K562 (cell line): ENCODE data around the gene SMIM12. TPM values are rescaled to one million over a fixed set of nuclear protein-coding genes. Genes with fewer than 3 reads are reported as not detected.

Experiments used
- CBFA2T2 ChIP-seq: fragments of 450-650 bp; conservative IDR thresholded peaks from 2 replicates; pipeline ENCODE4 v1.6.1; 2017; ENCODE audit warnings: mild to moderate bottlenecking
- CHD7 ChIP-seq: fragments of 200-600 bp; sonication (generic); IDR thresholded peaks from one replicate; pipeline ENCODE4 v1.6.1; 2012; ENCODE audit warnings: mild to moderate bottlenecking, low read depth, low read length, inconsistent platforms
- CTCFL ChIP-seq: IDR thresholded peaks from 2 replicates; pipeline ENCODE4 v1.6.1; 2011; ENCODE audit warnings: borderline replicate concordance, low read depth, mild to moderate bottlenecking, moderate library complexity, low read length; ENCODE audit not compliant: insufficient read depth, poor library complexity, severe bottlenecking
- HMGN3 ChIP-seq: IDR thresholded peaks from 2 replicates; pipeline ENCODE4 v1.6.1; 2011; ENCODE audit warnings: borderline replicate concordance, low read depth, mild to moderate bottlenecking, mixed read lengths, low read length; ENCODE audit not compliant: insufficient read length; ENCODE audit errors: extremely low read depth
- PURB ChIP-seq: sonication (generic); formaldehyde crosslinking; IDR thresholded peaks from 2 replicates; pipeline ENCODE4 v1.9.0; 2021; ENCODE audit warnings: low read depth, mild to moderate bottlenecking, missing genetic modification reagents
- RERE ChIP-seq: sonication (generic); formaldehyde crosslinking; IDR thresholded peaks from 2 replicates; pipeline ENCODE4 v1.8.0; 2023; ENCODE audit warnings: missing genetic modification reagents, mild to moderate bottlenecking, borderline replicate concordance
- SIN3B ChIP-seq: fragments of 450-650 bp; IDR thresholded peaks from 2 replicates; pipeline ENCODE4 v1.6.1; 2017; ENCODE audit warnings: low read depth, mild to moderate bottlenecking, moderate library complexity
- polyA plus RNA-seq, 8 experiments: library from polyadenylated mRNA; depleted of rRNA in 4 of 8; stranded (reverse) in 5 of 8; unstranded in 3 of 8; fragments of >200 nt; fragmentation: Nextera tagmentation in 2 of 8; fragmentation: Illumina TruSeq in 1 of 8; extraction: Ambion mirVana in 2 of 8; extraction: Trizol in 1 of 8; gene quantifications; 2 replicates each; pipeline versions ENCODE4 v1.2.1 to v1.2.3, GENCODE V29; 2011 to 2014; ENCODE audit warnings: inconsistent platforms in 1 of 8, missing spikeins in 1 of 8
- total RNA-seq, 7 experiments: library from RNA; depleted of rRNA in 6 of 7; stranded (reverse); fragments of >200 nt in 6 of 7; fragmentation: Illumina TruSeq in 2 of 7; extraction: Trizol in 2 of 7; gene quantifications; 2 replicates each; pipeline versions ENCODE4 v1.2.1 to v1.2.3, GENCODE V29; 2011 to 2021; ENCODE audit warnings: low replicate concordance in 1 of 7

Gene SMIM12
- total and polyA plus RNA-seq, 9 of the 15 experiments (the other 6 are each of a cell fraction or from before 2014, with no cell fraction given): 51.7 to 112 (median 63.9) TPM

- TF ChIP-seq CHD7 (no peak), SIN3B (peak; percentile 52; the same call in 1 of the 2 replicates), CBFA2T2 (peak; percentile 33; the same call in 1 of the 2 replicates), PURB (no peak), HMGN3 (no peak), CTCFL (peak; percentile 55), RERE (CRISPR knock-in tag) (no peak)
Measured at GRCh38 chr1:34852677-34853217, 6.8 kb downstream of the SMIM12 start (continued).
